ENCODE results near the gene CASTOR1. TPM values are rescaled to one million over a fixed set of nuclear protein-coding genes. Genes with fewer than 3 reads are reported as not detected.
A peak's percentile ranks its signal among the peaks of the same experiment; 100 is the strongest.

Gene CASTOR1
- total RNA-seq, 2 donors from 2014 or later, result 3.7 to 4.2 TPM

GRCh38 chr22:30305906-30306626 is 16.8 kb upstream of the CASTOR1 start:
- intact Hi-C loops (cut with DNase I, micrococcal nuclease), result no loop called here
- ATAC-seq, result peak; percentile 30

DNA sequence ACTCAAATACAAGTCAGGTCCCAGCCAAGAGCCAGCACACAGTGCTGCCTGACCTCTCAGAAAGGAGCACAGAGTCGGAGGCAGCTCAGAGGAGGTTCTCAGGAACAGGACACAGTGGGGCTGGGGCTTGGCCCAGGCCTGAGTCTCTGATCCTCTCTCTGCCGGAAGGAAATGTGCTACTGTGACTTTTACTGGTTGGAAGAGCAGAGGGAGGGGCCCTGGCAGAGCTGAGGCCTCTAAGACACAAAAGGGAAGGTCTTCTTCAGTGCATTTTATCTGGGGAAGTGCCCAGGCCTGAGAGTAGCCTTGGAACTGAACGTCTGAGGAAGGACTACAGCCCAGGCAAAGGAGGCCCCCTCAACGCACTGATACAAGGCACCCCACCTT is 16.2 kb upstream of the CASTOR1 start:
- intact Hi-C loops (cut with DNase I, micrococcal nuclease), result no loop called here
- ATAC-seq (peak; percentile 64), DNase-seq (peak; percentile 69 to 74)

More at GRCh38 chr22:30305906-30306626, 16.8 kb upstream of the CASTOR1 start:
- DNase-seq, result no peak

DNA sequence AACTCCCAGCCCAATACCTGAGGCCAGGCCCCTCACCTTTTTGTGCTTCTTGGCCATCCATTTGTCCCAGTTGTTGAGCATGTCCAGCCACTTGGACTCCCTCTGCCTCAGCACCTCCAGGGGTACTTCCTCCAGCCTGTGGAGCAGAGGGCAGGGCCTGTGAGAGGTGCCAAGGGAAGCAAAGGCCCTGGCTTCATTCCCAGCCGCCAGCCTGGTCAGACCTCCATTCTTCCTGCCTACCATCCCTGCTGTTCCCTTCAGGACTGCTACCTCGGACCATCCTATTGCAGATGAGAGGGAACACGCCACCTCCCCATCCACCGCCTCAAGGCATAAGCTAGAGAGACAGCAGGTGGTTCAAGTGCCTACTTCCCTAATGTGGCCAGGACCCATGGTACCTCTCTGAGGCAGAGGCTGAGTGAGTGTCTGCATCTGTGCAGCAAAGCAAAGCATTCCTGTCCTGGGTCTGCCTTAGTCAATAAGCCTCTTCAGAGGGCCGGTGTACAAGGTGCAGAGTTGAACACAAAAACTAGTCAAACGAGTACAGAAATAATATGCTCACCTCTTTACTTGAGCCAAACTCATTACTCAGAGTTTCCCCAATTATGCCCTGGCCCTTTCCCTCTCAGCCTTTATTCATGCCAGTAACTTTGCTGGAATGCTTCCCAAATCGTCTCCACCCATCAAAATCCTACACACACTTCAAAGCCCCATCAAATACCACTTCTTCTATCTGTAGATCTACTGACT is 15.4 kb upstream of the CASTOR1 start:
- intact Hi-C loops (cut with DNase I, micrococcal nuclease), result no loop called here
- peak; percentile 60 to 65 for DNase-seq
- peak; percentile 44 for ATAC-seq

- DNase-seq (no peak), ATAC-seq (no peak)
- intact Hi-C loops (cut with DNase I, micrococcal nuclease), result no loop called here
Measured at GRCh38 chr22:30302810-30303138, 13.5 kb upstream of the CASTOR1 start.

- ATAC-seq (peak; percentile 61), DNase-seq (peak; percentile 55 to 68)
- intact Hi-C loops (cut with DNase I, micrococcal nuclease), result no loop called here
Measured at GRCh38 chr22:30301995-30302809, 12.9 kb upstream of the CASTOR1 start.

DNA sequence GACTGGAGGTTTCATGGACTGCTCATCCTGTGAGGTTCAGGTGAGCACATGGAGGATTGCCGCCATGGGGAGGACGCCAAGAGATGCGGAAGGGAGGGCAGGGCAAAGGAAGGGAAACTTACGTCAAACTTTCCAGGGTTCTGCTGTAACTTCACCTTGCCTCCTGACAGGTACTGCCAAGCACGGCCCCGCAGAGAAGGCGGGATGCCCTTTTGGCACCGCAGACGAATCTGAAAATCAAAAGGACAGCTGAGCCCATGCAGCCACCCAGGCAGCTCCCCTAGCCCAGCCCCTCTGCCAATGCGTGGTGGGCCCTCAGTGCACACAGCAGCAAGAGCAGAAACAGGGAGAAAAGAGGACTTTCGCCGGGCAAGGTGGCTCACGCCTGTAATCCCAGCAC is 10.0 kb upstream of the CASTOR1 start:
- intact Hi-C loops (cut with DNase I, micrococcal nuclease), result no loop called here
- DNase-seq, result no peak
- no peak for ATAC-seq

- ATAC-seq, result peak; percentile 79
- peak in 1 of 2 donors; percentile 60 for DNase-seq
- intact Hi-C loops (cut with DNase I, micrococcal nuclease), result no loop called here
Measured at GRCh38 chr22:30297991-30298701, 8.8 kb upstream of the CASTOR1 start.

GRCh38 chr22:30297276-30297990 is 8.1 kb upstream of the CASTOR1 start:
- intact Hi-C loops (cut with DNase I, micrococcal nuclease), result no loop called here
- DNase-seq (no peak), ATAC-seq (no peak)

DNA sequence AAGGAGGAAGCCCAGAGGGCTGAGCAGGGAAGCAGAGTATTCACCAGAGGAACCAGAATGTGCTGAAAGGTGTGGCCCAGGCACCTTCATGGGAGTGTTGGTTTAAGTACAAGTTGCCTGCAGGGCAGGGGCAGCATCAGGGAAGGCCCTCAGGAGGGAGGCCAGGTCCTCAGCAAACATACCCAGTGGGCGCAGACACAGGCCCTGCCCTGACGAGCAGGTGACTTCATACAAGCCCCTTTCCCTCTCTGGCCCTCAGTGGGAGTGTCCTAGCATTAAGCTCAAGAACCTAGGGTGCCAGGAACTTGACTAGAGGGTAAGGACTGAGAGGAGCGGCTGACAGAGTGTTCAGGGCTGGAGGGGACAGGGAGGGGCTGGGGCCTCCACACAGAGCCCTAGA is 7.5 kb upstream of the CASTOR1 start:
- ATAC-seq (no peak), DNase-seq (no peak)
- intact Hi-C loops (cut with DNase I, micrococcal nuclease), result no loop called here

GRCh38 chr22:30296324-30296723 is 7.0 kb upstream of the CASTOR1 start:
- ATAC-seq, result no peak
- intact Hi-C loops (cut with DNase I, micrococcal nuclease), result no loop called here
- no peak for DNase-seq

GRCh38 chr22:30295576-30295975 is 6.3 kb upstream of the CASTOR1 start:
- intact Hi-C loops (cut with DNase I, micrococcal nuclease), result no loop called here
- DNase-seq (no peak), ATAC-seq (no peak)

DNA sequence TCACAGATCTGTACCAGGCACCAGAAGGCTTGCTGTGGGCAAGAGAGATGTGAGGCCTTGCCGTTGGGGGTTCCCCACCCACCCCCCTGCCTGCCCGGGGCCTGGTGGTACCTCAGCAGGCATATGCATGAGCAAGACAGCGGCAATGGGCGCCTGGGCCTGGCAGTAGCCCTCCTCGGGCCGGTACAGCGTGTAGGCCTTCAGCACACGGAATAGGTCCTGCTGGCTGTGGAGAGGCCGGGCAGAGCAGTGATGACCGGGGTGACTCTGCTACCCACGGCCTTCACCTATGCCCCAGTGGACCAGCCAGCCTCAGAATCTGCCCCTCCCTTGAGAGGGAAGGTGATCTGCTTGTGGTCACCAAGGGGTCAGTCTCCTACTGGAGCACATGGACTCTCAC is 5.5 kb upstream of the CASTOR1 start:
- DNase-seq (no peak), ATAC-seq (no peak)
- intact Hi-C loops (cut with DNase I, micrococcal nuclease), result no loop called here

DNA sequence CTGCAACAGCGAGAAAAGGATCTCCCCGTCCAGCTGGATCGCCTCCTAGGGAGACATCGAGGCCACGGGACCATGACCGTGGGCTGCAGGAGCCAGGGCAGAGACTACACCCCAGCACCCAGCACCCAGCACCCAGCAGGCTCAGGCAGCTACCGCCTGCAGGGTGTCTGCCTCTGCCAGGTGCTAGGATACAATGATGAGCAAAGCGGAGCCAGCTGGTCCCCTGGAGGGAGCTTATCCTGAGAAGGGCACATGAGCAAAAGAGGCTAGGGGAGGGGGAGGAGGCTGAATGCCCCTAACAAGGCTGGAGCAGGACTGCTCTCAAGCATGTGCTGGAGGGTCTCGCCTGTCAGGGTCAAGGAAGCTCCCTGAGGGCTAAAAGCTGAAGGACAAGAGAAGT is 4.8 kb upstream of the CASTOR1 start:
- intact Hi-C loops (cut with DNase I, micrococcal nuclease), result no loop called here
- ATAC-seq (no peak), DNase-seq (no peak)

DNA sequence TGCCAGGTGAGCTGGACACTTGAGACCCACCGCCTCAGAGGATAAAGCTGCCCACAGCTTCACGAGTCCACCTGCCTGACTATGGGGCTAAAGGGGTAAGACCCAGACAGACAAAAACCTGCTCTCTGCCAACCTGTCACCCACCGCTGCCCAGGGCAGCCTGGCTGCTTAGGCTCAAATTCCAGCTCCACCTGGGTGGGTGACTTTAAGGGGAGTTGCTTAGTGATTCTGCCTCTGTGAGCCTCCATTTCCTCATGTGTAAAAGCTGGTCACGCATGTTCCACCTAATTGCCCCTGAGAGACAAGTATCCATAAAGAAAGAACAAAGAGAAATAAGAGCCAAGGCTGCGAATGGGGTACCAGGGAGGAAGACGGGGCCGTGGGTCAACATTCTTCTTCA is 3.7 kb upstream of the CASTOR1 start:
- ATAC-seq, result no peak
- intact Hi-C loops (cut with DNase I, micrococcal nuclease), result no loop called here
- no peak for DNase-seq

- ATAC-seq (no peak), DNase-seq (no peak)
- intact Hi-C loops (cut with DNase I, micrococcal nuclease), result no loop called here
Measured at GRCh38 chr22:30292069-30292970, 3.0 kb upstream of the CASTOR1 start.

DNA sequence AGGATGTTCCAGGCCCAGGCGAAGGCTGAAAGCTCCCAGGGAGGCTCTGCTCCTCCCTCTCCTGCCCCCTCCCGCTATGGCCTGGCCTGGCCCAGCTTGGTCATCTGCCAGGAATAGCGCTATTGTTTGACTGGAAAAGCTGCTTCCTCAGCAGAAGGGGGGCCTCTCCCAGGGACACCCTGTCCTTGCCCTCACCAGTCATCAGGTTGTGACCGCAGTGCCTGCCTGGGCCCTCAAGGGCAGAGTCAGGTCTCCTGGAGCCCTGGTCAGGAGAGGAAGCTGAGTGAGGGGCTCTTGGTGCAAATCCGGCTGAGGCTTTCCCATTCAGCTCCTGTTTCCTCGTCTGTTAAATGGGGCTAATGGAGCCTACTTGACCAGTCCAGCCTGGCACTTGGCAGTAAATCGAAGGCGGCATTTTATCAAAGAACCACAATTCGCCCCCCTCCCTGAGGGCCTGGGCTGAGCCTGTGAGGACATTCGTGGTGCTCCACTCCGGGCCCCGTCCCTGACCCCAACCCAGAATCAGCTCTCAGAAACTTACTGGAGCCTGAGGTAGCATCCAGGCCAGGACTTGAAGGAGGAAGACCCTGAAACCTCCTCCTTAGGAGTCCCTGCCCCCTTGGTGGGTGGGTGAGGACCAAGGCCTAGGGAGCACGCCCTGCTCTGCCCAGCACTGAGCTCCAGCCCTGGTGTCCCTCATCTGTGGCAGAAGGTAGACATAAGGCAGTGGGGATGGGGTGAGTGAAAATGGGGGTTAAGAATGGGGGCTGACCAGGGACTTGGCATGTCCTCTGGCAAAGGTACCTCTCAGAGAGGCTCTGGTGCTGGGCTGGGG is 2.0 kb upstream of the CASTOR1 start:
- ATAC-seq, result no peak
- intact Hi-C loops (cut with DNase I, micrococcal nuclease), result no loop called here

More for the DNA sequence above, 2.0 kb upstream of the CASTOR1 start:
- DNase-seq, result peak; percentile 55 to 88

Measured in left colon (tissue), 2 donors.